Astrocyte (in vitro differentiated cells and primary cell): ENCODE measurements around the gene PLEKHG4. TPM values are rescaled to one million over a fixed set of nuclear protein-coding genes. Genes with fewer than 3 reads are reported as not detected.

Source experiments
- DNase-seq: peaks from one replicate; pipeline ENCODE4 v3.0.0-alpha.2; 2010; ENCODE audit warnings: low read depth
- FAIRE-seq: peaks from 2 replicates; lab custom pipeline; 2011; peaks lifted over from hg19 to GRCh38; lab: Jason Lieb, UNC
- H2AFZ ChIP-seq: 2 replicates; pipeline ENCODE4 v1.6.0; 2012; ENCODE audit warnings: low read depth, low read length, inconsistent platforms
- H3K27ac ChIP-seq: 2 replicates; pipeline ENCODE4 v1.5.1; 2011; ENCODE audit warnings: low read depth, low read length, inconsistent platforms
- H3K27me3 ChIP-seq: 2 replicates; pipeline ENCODE4 v1.6.0; 2011; ENCODE audit warnings: low read length, inconsistent platforms; ENCODE audit not compliant: insufficient read depth
- H3K36me3 ChIP-seq: 2 replicates; pipeline ENCODE4 v1.5.1; 2011; ENCODE audit warnings: low read length, inconsistent platforms; ENCODE audit not compliant: insufficient read depth
- H3K4me1 ChIP-seq: 2 replicates; pipeline ENCODE4 v1.5.1; 2011; ENCODE audit warnings: low read length, inconsistent platforms; ENCODE audit not compliant: insufficient read depth
- H3K4me2 ChIP-seq: 2 replicates; pipeline ENCODE4 v1.6.0; 2012; ENCODE audit warnings: low read length, inconsistent platforms
- H3K4me3 ChIP-seq: 2 replicates; pipeline ENCODE4 v1.5.1; 2011; ENCODE audit warnings: low read depth, mild to moderate bottlenecking, low read length, inconsistent platforms; ENCODE audit not compliant: insufficient read depth
- H3K79me2 ChIP-seq: 2 replicates; pipeline ENCODE4 v1.6.0; 2012; ENCODE audit warnings: mild to moderate bottlenecking, low read length, inconsistent platforms; ENCODE audit not compliant: insufficient read depth
- H3K9ac ChIP-seq: 2 replicates; pipeline ENCODE4 v1.6.0; 2012; ENCODE audit warnings: mild to moderate bottlenecking, low read length, inconsistent platforms
- H3K9me3 ChIP-seq: 2 replicates; pipeline ENCODE4 v1.5.1; 2012; ENCODE audit warnings: low read depth, mild to moderate bottlenecking, low read length, inconsistent platforms; ENCODE audit not compliant: insufficient read depth
- H4K20me1 ChIP-seq: 2 replicates; pipeline ENCODE4 v1.6.0; 2012; ENCODE audit warnings: low read length, inconsistent platforms; ENCODE audit not compliant: insufficient read depth
- H3K27ac Mint-ChIP-seq: one replicate; pipeline ENCODE4 v1.8.0; 2021; ENCODE audit warnings: mild to moderate bottlenecking, mixed read lengths; ENCODE audit not compliant: unreplicated experiment
- H3K27me3 Mint-ChIP-seq: one replicate; pipeline ENCODE4 v1.8.0; 2021; ENCODE audit warnings: low read depth, mixed read lengths; ENCODE audit not compliant: unreplicated experiment
- H3K36me3 Mint-ChIP-seq: one replicate; pipeline ENCODE4 v1.8.0; 2021; ENCODE audit warnings: low read depth, mixed read lengths; ENCODE audit not compliant: unreplicated experiment
- H3K4me1 Mint-ChIP-seq: one replicate; pipeline ENCODE4 v1.8.0; 2021; ENCODE audit warnings: low read depth, mixed read lengths; ENCODE audit not compliant: unreplicated experiment
- H3K4me3 Mint-ChIP-seq: one replicate; pipeline ENCODE4 v1.8.0; 2021; ENCODE audit warnings: mild to moderate bottlenecking, moderate library complexity, mixed read lengths; ENCODE audit not compliant: unreplicated experiment
- H3K9me3 Mint-ChIP-seq: one replicate; pipeline ENCODE4 v1.8.0; 2021; ENCODE audit warnings: mild to moderate bottlenecking, mixed read lengths; ENCODE audit not compliant: unreplicated experiment
- CTCF ChIP-seq: IDR thresholded peaks from 2 replicates; pipeline ENCODE4 v1.5.1; 2011; ENCODE audit warnings: low read depth, mild to moderate bottlenecking, inconsistent platforms, low read length, moderate library complexity; ENCODE audit not compliant: insufficient read depth
- EZH2 ChIP-seq: IDR thresholded peaks from 2 replicates; pipeline ENCODE4 v1.6.1; 2012; ENCODE audit warnings: mild to moderate bottlenecking, low read length, inconsistent platforms; ENCODE audit not compliant: insufficient read depth
- total RNA-seq: library from RNA; stranded (reverse); gene quantifications from 2 replicates; pipeline ENCODE4 v1.2.1, GENCODE V29; 2021

PLEKHG4 gene
- total RNA-seq, 1 donor from 2014 or later: 2.4 TPM

GRCh38 chr16:67275321-67275720 lies 4.0 kb upstream of the PLEKHG4 start:
- H3K4me3 Mint-ChIP-seq: no peak overlapping the region

GRCh38 chr16:67277294-67277998 lies 1.9 kb upstream of the PLEKHG4 start:
- Histone ChIP-seq H4K20me1 (no peaks in the 10 kb centered on the region), H3K9me3 (no peaks in the 10 kb centered on the region), H3K4me1 (peaks cover 24% of the 10 kb centered on the region), H3K79me2 (peaks cover 2% of the 10 kb centered on the region), H3K27ac (peak overlapping the region; percentile 96), H3K4me3 (peak overlapping the region; percentile 35), H3K36me3 (no peaks in the 10 kb centered on the region), H3K9ac (peak overlapping the region; percentile 75), H3K27me3 (no peaks in the 10 kb centered on the region), H3K4me2 (peak overlapping the region; percentile 82), H2AFZ (no peak overlapping the region)
- DNase-seq (peak; percentile 99), FAIRE-seq (peak; percentile 99)
- no peak for TF ChIP-seq EZH2
- TF ChIP-seq CTCF: no peak
- Mint-ChIP-seq H3K4me3 (no peak overlapping the region), H3K4me1 (peaks cover 16% of the 10 kb centered on the region), H3K36me3 (no peaks in the 10 kb centered on the region), H3K27me3 (peaks cover 2% of the 10 kb centered on the region), H3K27ac (peak overlapping the region; percentile 96), H3K9me3 (no peaks in the 10 kb centered on the region)

More at GRCh38 chr16:67275321-67275720, 4.0 kb upstream of the PLEKHG4 start:
- Histone ChIP-seq H3K36me3 (no peaks in the 10 kb centered on the region), H3K27me3 (no peaks in the 10 kb centered on the region), H3K9me3 (no peaks in the 10 kb centered on the region), H3K4me3 (no peak overlapping the region), H3K4me1 (peaks cover 26% of the 10 kb centered on the region), H4K20me1 (no peaks in the 10 kb centered on the region), H3K27ac (no peak overlapping the region), H3K4me2 (no peak overlapping the region), H3K9ac (no peak overlapping the region), H3K79me2 (peaks cover 2% of the 10 kb centered on the region), H2AFZ (no peak overlapping the region)
- DNase-seq (no peak), FAIRE-seq (no peak)
- TF ChIP-seq CTCF (no peak), EZH2 (no peak)
- H3K36me3 Mint-ChIP-seq: no peaks in the 10 kb centered on the region
- H3K27ac Mint-ChIP-seq: no peak overlapping the region
- peaks cover 16% of the 10 kb centered on the region for H3K4me1 Mint-ChIP-seq
- H3K9me3 Mint-ChIP-seq: no peaks in the 10 kb centered on the region
- peaks cover 3% of the 10 kb centered on the region for H3K27me3 Mint-ChIP-seq
